HepG2 (cell line): ENCODE results near the gene GSTM1. TPM values are rescaled to one million over a fixed set of nuclear protein-coding genes. Genes with fewer than 3 reads are reported as not detected.

ENCODE experiments used
- CREBL2 ChIP-seq: sonication (generic); formaldehyde crosslinking; IDR thresholded peaks from 2 replicates; pipeline ENCODE4 v1.8.1; 2023; ENCODE audit warnings: missing genetic modification reagents, mild to moderate bottlenecking, borderline replicate concordance
- GATAD2A ChIP-seq: IDR thresholded peaks from 2 replicates; pipeline ENCODE4 v1.6.1; 2016
- HOXA9 ChIP-seq: sonication (generic); formaldehyde crosslinking; IDR thresholded peaks from 2 replicates; pipeline ENCODE4 v1.8.1; 2022; ENCODE audit warnings: missing genetic modification reagents, mild to moderate bottlenecking, moderate library complexity, borderline replicate concordance
- MED1 ChIP-seq: sonication (generic); formaldehyde crosslinking; IDR thresholded peaks from 2 replicates; pipeline ENCODE4 v1.4.0; 2020; ENCODE audit warnings: missing genetic modification reagents
- NCOA5 ChIP-seq: sonication (generic); formaldehyde crosslinking; IDR thresholded peaks from 2 replicates; pipeline ENCODE4 v1.4.0; 2020; ENCODE audit warnings: missing genetic modification reagents
- NCOR1 ChIP-seq: fragments of 200-600 bp; sonication (generic); IDR thresholded peaks from 2 replicates; pipeline ENCODE4 v1.7.0; 2017; ENCODE audit warnings: antibody characterized with exemption, low read length, borderline replicate concordance
- NONO ChIP-seq, 2 experiments: fragments of 450-650 bp in 1 of 2; sonication (generic) in 1 of 2; formaldehyde crosslinking in 1 of 2; IDR thresholded peaks in 1 of 2; conservative IDR thresholded peaks in 1 of 2; 2 replicates each; pipeline versions ENCODE4 v1.6.1 to v1.8.0; 2017 to 2022; ENCODE audit warnings: mild to moderate bottlenecking in 1 of 2, missing genetic modification reagents in 1 of 2, moderate library complexity in 1 of 2
- NPAS2 ChIP-seq: sonication (generic); formaldehyde crosslinking; IDR thresholded peaks from 2 replicates; pipeline ENCODE4 v1.8.0; 2022; ENCODE audit warnings: mild to moderate bottlenecking, missing genetic modification reagents, borderline replicate concordance
- NR3C1 ChIP-seq: sonication (generic); formaldehyde crosslinking; IDR thresholded peaks from 2 replicates; pipeline ENCODE4 v1.4.0; 2020; ENCODE audit warnings: missing genetic modification reagents
- PHF20 ChIP-seq: sonication (generic); formaldehyde crosslinking; IDR thresholded peaks from 2 replicates; pipeline ENCODE4 v1.5.0; 2020; ENCODE audit warnings: mild to moderate bottlenecking, missing genetic modification reagents
- POGK ChIP-seq: sonication (generic); formaldehyde crosslinking; conservative IDR thresholded peaks from 2 replicates; pipeline ENCODE4 v1.8.0; 2022; ENCODE audit warnings: mild to moderate bottlenecking, moderate library complexity, missing genetic modification reagents
- PRDM4 ChIP-seq: sonication (generic); formaldehyde crosslinking; IDR thresholded peaks from 2 replicates; pipeline ENCODE4 v1.9.0; 2021; ENCODE audit warnings: missing genetic modification reagents, borderline replicate concordance
- PRPF4 ChIP-seq: fragments of 200-400 bp; formaldehyde crosslinking; IDR thresholded peaks from 2 replicates; pipeline ENCODE4 v1.6.1; 2016; ENCODE audit warnings: low read length, low read depth; ENCODE audit not compliant: poor library complexity, severe bottlenecking
- RFXANK ChIP-seq: IDR thresholded peaks from 2 replicates; pipeline ENCODE4 v1.6.1; 2016
- SSRP1 ChIP-seq: IDR thresholded peaks from 2 replicates; pipeline ENCODE4 v1.6.1; 2016; ENCODE audit warnings: control low read depth
- TCF7L2 ChIP-seq: IDR thresholded peaks from 2 replicates; pipeline ENCODE4 v1.6.1; 2011; ENCODE audit warnings: mild to moderate bottlenecking, low read depth, low read length, moderate library complexity
- ZBED4 ChIP-seq: sonication (generic); formaldehyde crosslinking; IDR thresholded peaks from 2 replicates; pipeline ENCODE4 v1.4.0; 2020; ENCODE audit warnings: missing genetic modification reagents, borderline replicate concordance
- ZBTB26 ChIP-seq: IDR thresholded peaks from 2 replicates; pipeline ENCODE4 v1.6.1; 2016; ENCODE audit warnings: missing compliant biosample characterization, missing genetic modification reagents, borderline replicate concordance
- ZFP1 ChIP-seq: IDR thresholded peaks from 2 replicates; pipeline ENCODE4 v1.6.1; 2016
- ZNF619 ChIP-seq: sonication (generic); formaldehyde crosslinking; IDR thresholded peaks from 2 replicates; pipeline ENCODE4 v1.4.0; 2020; ENCODE audit warnings: mild to moderate bottlenecking, missing genetic modification reagents
- ZNF772 ChIP-seq: sonication (generic); formaldehyde crosslinking; IDR thresholded peaks from 2 replicates; pipeline ENCODE4 v1.5.0; 2020; ENCODE audit warnings: mild to moderate bottlenecking, missing genetic modification reagents
- polyA plus RNA-seq, 8 experiments: library from polyadenylated mRNA; depleted of rRNA in 3 of 8; stranded (reverse) in 7 of 8; unstranded in 1 of 8; fragments of >200 nt; fragmentation: Illumina TruSeq in 4 of 8; extraction: Trizol in 4 of 8; gene quantifications; 2 replicates each; pipeline versions ENCODE4 v1.2.1 to v1.2.3, GENCODE V29; 2011 to 2016; ENCODE audit warnings: low read depth in 4 of 8, missing spikeins in 1 of 8, mixed read lengths in 1 of 8; ENCODE audit not compliant: insufficient read depth in 1 of 8
- total RNA-seq, 5 experiments: library from RNA; depleted of rRNA; stranded (reverse); fragments of >200 nt; fragmentation: Illumina TruSeq; extraction: Trizol; gene quantifications; 2 replicates each; pipeline ENCODE4 v1.2.3, GENCODE V29; 2016; ENCODE audit warnings: low read depth in 1 of 5

GSTM1 gene
- total and polyA plus RNA-seq, 2 of the 13 experiments (the other 11 are each of a cell fraction or from before 2014, with no cell fraction given), result 0.42 TPM; not detected in 1

- TF ChIP-seq PRDM4 (CRISPR knock-in tag) (no peak), NONO (IDR thresholded peaks at IDR 0.05) (no peak), NONO (CRISPR knock-in tag; conservative IDR thresholded peaks at IDR 0.05) (no peak), HOXA9 (no peak), ZFP1 (CRISPR knock-in tag) (no peak), NR3C1 (CRISPR knock-in tag) (no peak), CREBL2 (CRISPR knock-in tag) (no peak), ZNF772 (no peak), MED1 (CRISPR knock-in tag) (0 out of 2 replicates have a peak, but pooled peaks have one; percentile 21), TCF7L2 (no peak), PRPF4 (no peak), POGK (CRISPR knock-in tag) (no peak), PHF20 (CRISPR knock-in tag) (no peak), RFXANK (CRISPR knock-in tag) (no peak), NCOR1 (no peak), ZBED4 (CRISPR knock-in tag) (no peak), GATAD2A (CRISPR knock-in tag) (no peak), ZBTB26 (CRISPR knock-in tag) (no peak), ZNF619 (no peak), SSRP1 (CRISPR knock-in tag) (no peak), NPAS2 (CRISPR knock-in tag) (no peak), NCOA5 (CRISPR knock-in tag) (no peak)
Measured at GRCh38 chr1:109659997-109660690, 27.5 kb upstream of the GSTM1 start (continued).
